Large intestine (tissue), 3 donors: Measurements from ENCODE around the gene HSPB3. TPM values are rescaled to one million over a fixed set of nuclear protein-coding genes. Genes with fewer than 3 reads are reported as not detected.
"Not testable (repeated sequence)": the region's sequence is repeated elsewhere in the genome, so short reads cannot be mapped to it uniquely, and the experiment has no call there.

Experiments
- DNase-seq, 2 donors: peaks; one replicate each; pipeline versions ENCODE4 v3.0.0 to v3.0.0-alpha.2; 2013
- H3K27ac ChIP-seq: one replicate; pipeline ENCODE4 v1.5.1; 2013; ENCODE audit warnings: low read length
- H3K27me3 ChIP-seq: 2 replicates; pipeline ENCODE4 v1.6.1; 2013; ENCODE audit warnings: low read length; ENCODE audit not compliant: control insufficient read depth, insufficient read depth
- H3K36me3 ChIP-seq: 2 replicates; pipeline ENCODE4 v1.6.1; 2013; ENCODE audit warnings: low read length; ENCODE audit not compliant: control insufficient read depth, insufficient read depth
- H3K4me1 ChIP-seq: one replicate; pipeline ENCODE4 v1.6.1; 2013; ENCODE audit warnings: low read length; ENCODE audit not compliant: control insufficient read depth, insufficient read depth
- H3K4me3 ChIP-seq: one replicate; pipeline ENCODE4 v1.5.1; 2013; ENCODE audit warnings: low read length
- H3K9me3 ChIP-seq: one replicate; pipeline ENCODE4 v1.6.1; 2013; ENCODE audit warnings: mild to moderate bottlenecking, low read depth, low read length, moderate library complexity; ENCODE audit not compliant: control insufficient read depth
- WGBS: methylation state at CpG from one replicate; pipeline ENCODE4 v1.1.5; 2013; ENCODE audit warnings: low lambda C conversion rate; ENCODE audit not compliant: insufficient coverage; 5-methylcytosine and 5-hydroxymethylcytosine counted together
- polyA plus RNA-seq: library from polyadenylated mRNA; unstranded; fragments of 120-200 nt; gene quantifications from one replicate; pipeline ENCODE4 v1.2.1, GENCODE V29; 2013

The HSPB3 gene
- polyA plus RNA-seq, 1 donor: 0.61 TPM

DNA sequence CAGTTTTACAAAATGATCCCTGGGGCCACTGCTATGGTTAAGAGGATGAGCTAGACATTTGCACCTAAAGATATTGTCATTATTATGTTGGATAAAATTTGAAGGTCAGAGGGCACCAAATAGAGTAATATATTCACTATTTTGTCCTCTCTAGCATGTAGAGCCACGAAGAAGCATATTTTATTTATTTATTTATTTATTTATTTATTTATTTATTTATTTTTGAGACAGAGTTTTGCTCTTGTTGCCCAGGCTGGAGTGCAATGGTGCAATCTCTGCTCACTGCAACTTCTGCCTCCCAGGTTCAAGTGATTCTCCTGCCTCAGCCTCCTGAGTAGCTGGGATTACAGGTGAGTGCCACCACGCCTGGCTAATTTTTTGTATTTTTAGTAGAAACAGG is 20.8 kb upstream of the HSPB3 start:
- WGBS: no CpG with 5 or more reads among the region's 2 CpGs
- not testable (repeated sequence) for H3K27me3 ChIP-seq, H3K36me3 ChIP-seq, DNase-seq, H3K4me3 ChIP-seq, H3K9me3 ChIP-seq, H3K27ac ChIP-seq
- peaks cover 19% of the 10 kb centered on the region for H3K4me1 ChIP-seq

- Histone ChIP-seq H3K27me3 (no peaks in the 10 kb centered on the region), H3K9me3 (no peaks in the 10 kb centered on the region), H3K4me3 (no peak overlapping the region), H3K27ac (peak overlapping the region; percentile 81), H3K4me1 (peaks cover 41% of the 10 kb centered on the region), H3K36me3 (no peaks in the 10 kb centered on the region)
- 60% methylated on average over 3 of the region's 7 CpGs for WGBS
- DNase-seq: peak; percentile 63 to 67
These were observed 16.7 kb upstream of the HSPB3 start for GRCh38 chr5:54438620-54439389.

GRCh38 chr5:54440456-54440893 is 15.0 kb upstream of the HSPB3 start:
- no peaks in the 10 kb centered on the region for H3K27me3 ChIP-seq
- no peaks in the 10 kb centered on the region for H3K9me3 ChIP-seq
- DNase-seq: peak; percentile 45 to 69
- H3K4me3 ChIP-seq: no peak overlapping the region
- peaks cover 41% of the 10 kb centered on the region for H3K4me1 ChIP-seq
- peak overlapping the region; percentile 70 for H3K27ac ChIP-seq
- no peaks in the 10 kb centered on the region for H3K36me3 ChIP-seq
- no CpG with 5 or more reads among the region's 6 CpGs for WGBS

DNA sequence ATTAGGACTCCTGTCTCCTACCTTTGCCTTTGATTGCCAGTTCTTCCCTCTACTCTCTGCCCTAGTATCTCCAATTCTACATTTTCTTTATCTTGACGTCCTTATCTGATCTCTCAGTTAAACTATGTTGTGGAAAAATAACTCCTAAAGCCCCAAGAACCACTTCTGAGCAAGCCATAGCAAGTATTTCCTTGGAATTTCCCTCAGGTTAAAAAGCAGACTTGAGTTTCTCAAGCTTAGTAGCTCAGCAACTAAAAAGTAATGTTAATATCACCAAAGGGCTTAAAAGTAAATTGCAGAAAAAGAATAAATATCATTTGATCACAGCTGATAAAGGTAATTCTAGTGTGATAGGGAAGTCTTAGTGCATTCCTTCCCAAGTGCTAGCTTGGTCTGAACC is 13.2 kb upstream of the HSPB3 start:
- Histone ChIP-seq H3K4me3 (no peak overlapping the region), H3K36me3 (no peaks in the 10 kb centered on the region), H3K9me3 (no peaks in the 10 kb centered on the region), H3K27me3 (no peaks in the 10 kb centered on the region), H3K27ac (peak overlapping the region; percentile 34), H3K4me1 (peaks cover 41% of the 10 kb centered on the region)
- no peak for DNase-seq
- 17% methylated on average over 1 of the region's 1 CpG for WGBS

GRCh38 chr5:54443270-54443669 is 12.2 kb upstream of the HSPB3 start:
- Histone ChIP-seq H3K4me1 (peaks cover 33% of the 10 kb centered on the region), H3K27ac (no peak overlapping the region), H3K4me3 (no peak overlapping the region), H3K36me3 (no peaks in the 10 kb centered on the region), H3K9me3 (no peaks in the 10 kb centered on the region), H3K27me3 (no peaks in the 10 kb centered on the region)
- DNase-seq: no peak

- Histone ChIP-seq H3K27ac (no peak overlapping the region), H3K9me3 (no peaks in the 10 kb centered on the region), H3K27me3 (no peaks in the 10 kb centered on the region), H3K4me3 (no peak overlapping the region), H3K36me3 (no peaks in the 10 kb centered on the region), H3K4me1 (peaks cover 11% of the 10 kb centered on the region)
- WGBS: no CpG with 5 or more reads among the region's 2 CpGs
- no peak for DNase-seq
These were observed 9.7 kb upstream of the HSPB3 start for GRCh38 chr5:54445691-54446378.

- Histone ChIP-seq H3K4me1 (peaks cover 6% of the 10 kb centered on the region), H3K36me3 (no peaks in the 10 kb centered on the region), H3K9me3 (no peaks in the 10 kb centered on the region), H3K27me3 (no peaks in the 10 kb centered on the region), H3K4me3 (no peak overlapping the region), H3K27ac (no peak overlapping the region)
- no peak for DNase-seq
- WGBS: no CpG with 5 or more reads among the region's 3 CpGs
These were observed 9.1 kb upstream of the HSPB3 start for GRCh38 chr5:54446379-54446732.

GRCh38 chr5:54449923-54450322 is 5.6 kb upstream of the HSPB3 start:
- Histone ChIP-seq H3K27me3 (no peaks in the 10 kb centered on the region), H3K4me3 (no peak overlapping the region), H3K36me3 (no peaks in the 10 kb centered on the region), H3K4me1 (no peaks in the 10 kb centered on the region), H3K9me3 (no peaks in the 10 kb centered on the region), H3K27ac (no peak overlapping the region)
- WGBS: no CpG with 5 or more reads among the region's 4 CpGs
- no peak for DNase-seq

GRCh38 chr5:54450542-54450941 is 5.0 kb upstream of the HSPB3 start:
- no peak overlapping the region for H3K27ac ChIP-seq
- no peaks in the 10 kb centered on the region for H3K4me1 ChIP-seq
- no peaks in the 10 kb centered on the region for H3K27me3 ChIP-seq
- no peak for DNase-seq
- WGBS: no CpG with 5 or more reads among the region's 2 CpGs
- H3K4me3 ChIP-seq: no peak overlapping the region
- no peaks in the 10 kb centered on the region for H3K9me3 ChIP-seq
- no peaks in the 10 kb centered on the region for H3K36me3 ChIP-seq

DNA sequence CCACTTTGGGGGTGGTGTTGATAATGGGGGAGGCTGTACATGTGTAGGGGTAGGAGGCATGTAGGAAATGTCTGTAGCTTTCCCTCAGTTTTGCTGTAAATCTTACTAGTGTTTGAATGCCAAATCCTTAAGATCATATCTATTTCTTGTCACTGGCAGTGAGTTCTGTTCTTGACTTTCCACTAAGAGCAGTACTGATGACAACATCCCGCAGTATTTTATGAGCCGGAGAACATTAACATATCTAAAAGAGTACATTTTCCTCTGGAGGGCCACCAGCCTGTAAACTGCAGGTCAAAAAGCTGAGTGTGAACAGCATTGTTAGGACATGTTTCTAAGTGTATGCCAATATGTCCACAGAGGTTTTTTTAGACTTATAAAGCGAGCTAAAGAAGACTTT is 2.5 kb upstream of the HSPB3 start:
- Histone ChIP-seq H3K27me3 (no peaks in the 10 kb centered on the region), H3K4me1 (peaks cover 9% of the 10 kb centered on the region), H3K27ac (no peak overlapping the region), H3K4me3 (no peak overlapping the region), H3K36me3 (no peaks in the 10 kb centered on the region), H3K9me3 (no peaks in the 10 kb centered on the region)
- no peak for DNase-seq
- WGBS: 100% methylated on average over 2 of the region's 3 CpGs

DNA sequence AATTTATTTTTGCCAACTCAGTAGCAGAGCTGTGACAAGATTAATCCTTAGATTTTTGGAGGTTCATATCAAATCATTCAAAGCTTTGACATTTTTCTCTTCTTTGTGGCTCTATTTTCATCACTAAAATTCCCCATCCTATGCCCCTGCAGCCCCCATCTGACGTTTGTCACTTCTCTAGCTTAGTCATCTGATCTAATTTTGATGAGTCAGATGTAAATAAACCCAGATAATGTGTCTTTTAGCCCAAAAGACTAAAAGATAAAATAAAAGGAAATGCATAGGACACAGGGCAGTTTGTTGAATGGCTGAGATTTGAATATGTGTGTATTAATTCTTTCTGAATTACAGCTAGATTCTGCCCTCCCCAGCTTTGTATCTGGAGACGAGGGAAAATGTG is 897 bp upstream of the HSPB3 start:
- no peak overlapping the region for H3K4me3 ChIP-seq
- no peak for DNase-seq
- peaks cover 15% of the 10 kb centered on the region for H3K4me1 ChIP-seq
- no peaks in the 10 kb centered on the region for H3K9me3 ChIP-seq
- WGBS: 20% methylated on average over 1 of the region's 2 CpGs
- H3K27ac ChIP-seq: no peak overlapping the region
- no peaks in the 10 kb centered on the region for H3K27me3 ChIP-seq
- H3K36me3 ChIP-seq: no peaks in the 10 kb centered on the region
